DOHH2 (cell line): Measurements from ENCODE around the gene SIK3.

Source experiments
- H3F3A ChIP-seq: fragments of 200-600 bp; sonication (generic), shearing (Covaris generic); 2 replicates; pipeline ENCODE4 v1.6.0; 2016; ENCODE audit warnings: antibody characterized with exemption, mild to moderate bottlenecking; ENCODE audit not compliant: control insufficient read depth, insufficient read depth
- H3K27ac ChIP-seq: fragments of 200-600 bp; sonication (generic); 2 replicates; pipeline ENCODE4 v1.5.1; 2014; ENCODE audit warnings: low read depth, mild to moderate bottlenecking, low read length, moderate library complexity
- H3K27me3 ChIP-seq: fragments of 200-600 bp; sonication (generic); 2 replicates; pipeline ENCODE4 v1.6.1; 2014; ENCODE audit warnings: mild to moderate bottlenecking, low read length, mixed read lengths; ENCODE audit not compliant: control insufficient read depth
- H3K36me3 ChIP-seq: fragments of 200-600 bp; sonication (generic); 2 replicates; pipeline ENCODE4 v1.6.1; 2014; ENCODE audit warnings: mild to moderate bottlenecking, low read length, moderate library complexity, mixed read lengths; ENCODE audit not compliant: control insufficient read depth
- H3K4me1 ChIP-seq: fragments of 200-600 bp; sonication (generic); 2 replicates; pipeline ENCODE4 v1.6.1; 2014; ENCODE audit warnings: mild to moderate bottlenecking, low read length, mixed read lengths; ENCODE audit not compliant: control insufficient read depth
- H3K4me2 ChIP-seq: fragments of 200-600 bp; sonication (generic); 2 replicates; pipeline ENCODE4 v1.6.0; 2014; ENCODE audit warnings: mild to moderate bottlenecking, low read length, moderate library complexity
- H3K4me3 ChIP-seq: fragments of 200-600 bp; sonication (generic); 2 replicates; pipeline ENCODE4 v1.5.1; 2014; ENCODE audit warnings: mild to moderate bottlenecking, low read length, mixed read lengths
- H3K79me2 ChIP-seq: fragments of 200-600 bp; sonication (generic); 2 replicates; pipeline ENCODE4 v1.6.1; 2014; ENCODE audit warnings: mild to moderate bottlenecking, low read length, mixed read lengths; ENCODE audit not compliant: control insufficient read depth
- H3K9me2 ChIP-seq: fragments of 200-600 bp; sonication (generic); replicated peaks from 2 replicates; pipeline ENCODE4 v1.6.1; 2014; ENCODE audit warnings: mild to moderate bottlenecking, low read length, mixed read lengths; ENCODE audit not compliant: control insufficient read depth
- H3K9me3 ChIP-seq: fragments of 200-600 bp; sonication (generic); 2 replicates; pipeline ENCODE4 v1.6.1; 2014; ENCODE audit warnings: antibody characterized with exemption, low read length, mixed read lengths; ENCODE audit not compliant: control insufficient read depth, insufficient read depth
- H4K20me1 ChIP-seq: fragments of 200-600 bp; sonication (generic); 2 replicates; pipeline ENCODE4 v1.6.0; 2014; ENCODE audit warnings: low read depth, mild to moderate bottlenecking, antibody characterized with exemption, low read length, moderate library complexity; ENCODE audit not compliant: control insufficient read depth, insufficient read depth
- CTCF ChIP-seq: fragments of 200-600 bp; sonication (generic); IDR thresholded peaks from one replicate; pipeline ENCODE4 v1.5.1; 2014; ENCODE audit warnings: antibody characterized with exemption, mild to moderate bottlenecking, low read depth, low read length; ENCODE audit not compliant: poor library complexity, severe bottlenecking
- EZH2phosphoT487 ChIP-seq: fragments of 200-600 bp; sonication (generic); IDR thresholded peaks from 2 replicates; pipeline ENCODE4 v1.6.1; 2017; ENCODE audit warnings: borderline replicate concordance, mild to moderate bottlenecking, antibody characterized with exemption, low read length, moderate library complexity, mixed read lengths

The SIK3 gene

GRCh38 chr11:116861539-116861938, 236.7 kb downstream of the SIK3 start:
- H3K9me3 ChIP-seq = no peaks in the 10 kb centered on the region
- no peak overlapping the region for H3K4me2 ChIP-seq
- H3F3A ChIP-seq = no peaks in the 10 kb centered on the region
- H3K4me3 ChIP-seq = no peak overlapping the region
- H3K79me2 ChIP-seq = no peaks in the 10 kb centered on the region
- no peaks in the 10 kb centered on the region for H4K20me1 ChIP-seq
- no peak for TF ChIP-seq CTCF
- TF ChIP-seq EZH2phosphoT487 = no peak
- no peaks in the 10 kb centered on the region for H3K9me2 ChIP-seq
- no peaks in the 10 kb centered on the region for H3K4me1 ChIP-seq
- no peak overlapping the region for H3K27ac ChIP-seq
- no peaks in the 10 kb centered on the region for H3K27me3 ChIP-seq
- H3K36me3 ChIP-seq = peaks cover 61% of the 10 kb centered on the region

- Histone ChIP-seq H3K4me2 (no peak overlapping the region), H3K36me3 (peaks cover 56% of the 10 kb centered on the region), H4K20me1 (no peaks in the 10 kb centered on the region), H3K4me1 (no peaks in the 10 kb centered on the region), H3F3A (no peaks in the 10 kb centered on the region), H3K27me3 (no peaks in the 10 kb centered on the region), H3K9me2 (no peaks in the 10 kb centered on the region), H3K27ac (no peak overlapping the region), H3K4me3 (no peak overlapping the region), H3K9me3 (no peaks in the 10 kb centered on the region), H3K79me2 (no peaks in the 10 kb centered on the region)
- TF ChIP-seq EZH2phosphoT487 (no peak), CTCF (no peak)
Observed at GRCh38 chr11:116860303-116860702, 237.9 kb downstream of the SIK3 start.

GRCh38 chr11:116859175-116859574, 239.1 kb downstream of the SIK3 start:
- Histone ChIP-seq H3K36me3 (peaks cover 47% of the 10 kb centered on the region), H3K9me2 (no peaks in the 10 kb centered on the region), H3K4me2 (no peak overlapping the region), H3K79me2 (no peaks in the 10 kb centered on the region), H3K27ac (no peak overlapping the region), H3K9me3 (no peaks in the 10 kb centered on the region), H3K27me3 (no peaks in the 10 kb centered on the region), H3K4me1 (peaks cover 3% of the 10 kb centered on the region), H3K4me3 (no peak overlapping the region), H3F3A (no peaks in the 10 kb centered on the region), H4K20me1 (no peaks in the 10 kb centered on the region)
- no peak for TF ChIP-seq EZH2phosphoT487
- no peak for TF ChIP-seq CTCF

GRCh38 chr11:116857936-116858335, 240.3 kb downstream of the SIK3 start:
- no peak for TF ChIP-seq CTCF
- no peak for TF ChIP-seq EZH2phosphoT487
- H3K27me3 ChIP-seq = no peaks in the 10 kb centered on the region
- peaks cover 13% of the 10 kb centered on the region for H3K4me1 ChIP-seq
- no peaks in the 10 kb centered on the region for H4K20me1 ChIP-seq
- no peak overlapping the region for H3K4me3 ChIP-seq
- H3K4me2 ChIP-seq = no peak overlapping the region
- no peaks in the 10 kb centered on the region for H3F3A ChIP-seq
- H3K79me2 ChIP-seq = no peaks in the 10 kb centered on the region
- no peaks in the 10 kb centered on the region for H3K9me3 ChIP-seq
- no peaks in the 10 kb centered on the region for H3K9me2 ChIP-seq
- peaks cover 40% of the 10 kb centered on the region for H3K36me3 ChIP-seq
- H3K27ac ChIP-seq = no peak overlapping the region
